Smooth muscle cell of the brain vasculature (primary cell): ENCODE data around the gene KRTAP22-1.

Experiments used
- DNase-seq: peaks from one replicate; pipeline ENCODE4 v3.0.0-alpha.2; 2012; ENCODE audit warnings: low read depth, low spot score

The KRTAP22-1 gene

GRCh38 chr21:30600787-30601186 lies at the start of gene KRTAP22-1:
Gene KRTAP22-1 (plus strand): TSS chr21:30601087.
- no peak for DNase-seq

DNA sequence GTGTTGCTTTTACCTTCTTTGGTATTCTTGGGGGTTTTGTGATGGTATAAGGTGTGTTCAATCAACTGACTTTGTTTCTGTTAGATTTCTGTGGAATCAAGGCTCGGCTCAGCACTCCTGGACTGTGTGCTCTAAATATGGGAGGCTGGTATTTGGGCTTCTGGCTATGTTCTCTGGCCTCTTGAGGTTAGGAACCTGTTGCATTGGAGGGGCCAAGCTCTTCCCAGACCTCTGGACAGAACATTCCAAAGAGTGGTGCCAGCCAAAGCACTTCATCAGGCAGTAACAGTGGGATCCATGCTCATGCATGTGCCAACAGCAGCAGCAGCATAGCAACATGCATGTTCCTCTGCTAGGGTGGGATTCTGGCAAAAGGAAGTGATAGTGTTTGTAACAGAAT lies 48.1 kb upstream of the KRTAP22-1 start:
- DNase-seq, result no peak

DNA sequence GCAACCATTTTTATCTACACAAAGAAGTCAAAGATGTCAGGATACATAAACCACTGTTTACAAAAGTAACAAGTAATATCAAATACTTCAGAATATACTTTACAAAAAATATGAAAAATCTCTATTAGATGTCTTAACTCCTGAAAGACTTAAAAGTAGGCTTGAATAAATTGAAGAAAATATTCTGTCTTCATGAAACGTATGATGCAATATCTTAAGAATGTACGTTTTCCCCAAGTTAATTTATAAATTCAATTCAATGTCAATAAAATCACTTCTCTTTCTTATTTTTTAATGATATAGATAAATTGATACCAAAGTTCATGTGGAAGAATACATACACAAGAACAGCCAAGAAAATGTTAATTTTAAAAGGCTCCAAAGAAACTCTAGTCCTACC lies 45.8 kb upstream of the KRTAP22-1 start:
- no peak for DNase-seq

GRCh38 chr21:30561264-30561895 lies 39.5 kb upstream of the KRTAP22-1 start, which contains the start of gene KRTAP19-7:
Gene KRTAP19-7 (minus strand): TSS chr21:30561314. CDS start chr21:30561289, 25 bp downstream.
- no peak for DNase-seq

- no peak for DNase-seq
These were observed 38.9 kb upstream of the KRTAP22-1 start for GRCh38 chr21:30561957-30562356.

DNA sequence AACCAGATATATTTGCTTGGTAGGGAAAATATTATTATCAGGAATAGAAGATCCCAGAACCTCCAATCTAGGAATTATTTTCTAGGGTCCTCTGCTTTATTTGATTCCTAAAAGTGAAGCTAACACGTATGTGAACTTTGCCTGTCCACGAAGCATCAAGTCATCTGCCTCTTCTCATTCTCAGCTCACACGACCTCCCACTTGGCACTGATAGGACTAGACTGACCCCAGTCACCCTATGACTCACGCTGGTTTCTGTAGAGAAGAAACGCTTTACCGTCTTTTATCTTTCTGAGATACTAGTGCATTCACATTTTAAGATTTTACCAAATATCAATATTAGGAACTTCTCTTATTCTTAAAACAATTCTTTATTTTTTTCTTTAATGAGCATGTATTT lies 37.8 kb upstream of the KRTAP22-1 start:
- no peak for DNase-seq

GRCh38 chr21:30563630-30564029 lies 37.3 kb upstream of the KRTAP22-1 start:
- DNase-seq, result no peak

GRCh38 chr21:30567617-30568016 lies 33.3 kb upstream of the KRTAP22-1 start:
- DNase-seq, result no peak

- DNase-seq, result no peak
These were observed 23.1 kb upstream of the KRTAP22-1 start for GRCh38 chr21:30577766-30578165.

- no peak for DNase-seq
These were observed 21.5 kb upstream of the KRTAP22-1 start for GRCh38 chr21:30579346-30579745.

- no peak for DNase-seq
These were observed 20.8 kb upstream of the KRTAP22-1 start for GRCh38 chr21:30580132-30580531.

DNA sequence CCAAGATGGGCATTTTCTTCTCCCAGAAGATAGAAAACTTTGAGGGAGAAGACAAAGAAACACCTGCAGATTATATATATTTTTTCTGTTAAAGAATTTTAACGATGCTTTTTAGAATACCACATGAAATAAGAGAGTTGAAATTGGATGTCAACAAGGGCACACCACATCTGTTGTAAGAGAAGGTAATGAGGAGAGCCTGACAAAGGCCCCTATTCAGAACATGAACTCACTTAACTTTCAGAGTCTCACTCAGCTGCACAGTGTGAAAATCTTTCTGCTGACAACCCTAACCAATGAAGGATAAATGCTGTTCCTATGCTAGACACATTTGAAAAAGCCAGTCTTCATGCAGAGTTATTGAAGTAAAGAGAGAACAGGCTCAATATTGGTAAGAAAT lies 18.0 kb upstream of the KRTAP22-1 start:
- DNase-seq, result no peak

DNA sequence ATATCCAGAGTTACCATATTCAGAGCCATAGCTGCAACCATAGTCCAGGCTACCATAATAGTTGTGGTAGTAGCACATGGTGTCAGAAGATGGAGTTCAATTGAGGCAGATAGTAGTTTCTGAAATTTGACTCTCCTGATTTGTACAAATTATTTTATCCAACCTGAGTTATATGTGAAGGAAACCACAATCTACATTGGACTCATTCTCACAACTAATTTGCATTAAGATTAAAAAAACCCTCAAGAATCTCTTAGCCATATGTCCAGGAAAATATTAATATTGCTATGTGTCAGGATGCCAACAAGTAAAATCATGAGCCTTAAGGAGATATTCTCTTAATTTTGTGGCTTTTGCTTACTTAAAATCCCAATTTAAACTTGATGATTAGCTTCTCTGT lies 10.6 kb upstream of the KRTAP22-1 start, which contains the start of gene KRTAP22-2:
KRTAP22-2 (minus strand) TSS at position 101 of the 400 bp plus-strand sequence.
- no peak for DNase-seq

DNA sequence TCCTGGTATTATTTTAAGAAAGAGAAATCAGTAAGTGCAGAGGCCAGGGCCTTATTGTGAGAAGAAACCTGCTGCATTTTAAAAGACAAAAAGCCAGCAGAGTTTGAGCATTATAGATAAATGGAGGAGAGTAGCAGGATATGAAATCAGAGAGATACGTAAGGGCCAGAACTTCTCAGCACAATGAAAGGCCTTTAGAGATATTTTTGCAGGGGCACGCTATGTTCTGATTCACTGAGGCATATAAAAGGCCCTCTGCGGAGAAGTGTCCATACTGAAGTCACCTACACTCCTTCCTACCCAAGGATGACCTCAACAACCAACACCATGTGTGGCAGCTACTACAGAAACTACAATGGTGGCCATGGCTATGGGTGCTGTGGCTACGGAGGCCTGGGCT lies 8.7 kb upstream of the KRTAP22-1 start, which contains the start of gene KRTAP6-3:
KRTAP6-3 (plus strand) TSS at position 301 of the 400 bp plus-strand sequence; CDS start at position 307, 6 bp downstream.
- no peak for DNase-seq

GRCh38 chr21:30598802-30599201 lies 2.1 kb upstream of the KRTAP22-1 start, which contains the start of gene KRTAP6-2:
Gene KRTAP6-2 (minus strand): TSS chr21:30598902. CDS start chr21:30598874, 28 bp downstream.
- DNase-seq, result no peak

- no peak for DNase-seq
These were observed 5.1 kb downstream of the KRTAP22-1 start for GRCh38 chr21:30605968-30606367.

- no peak for DNase-seq
These were observed 11.2 kb downstream of the KRTAP22-1 start for GRCh38 chr21:30612132-30612531.

GRCh38 chr21:30613836-30614235 lies 12.9 kb downstream of the KRTAP22-1 start, which contains the start of gene KRTAP6-1:
Gene KRTAP6-1 (minus strand): TSS chr21:30613930. CDS start chr21:30613904, 26 bp downstream.
- no peak for DNase-seq

- no peak for DNase-seq
These were observed 14.3 kb downstream of the KRTAP22-1 start for GRCh38 chr21:30615199-30615598.

GRCh38 chr21:30616125-30616524 lies 15.2 kb downstream of the KRTAP22-1 start, which contains the start of gene KRTAP20-1:
Gene KRTAP20-1 (plus strand): TSS chr21:30616425. CDS start chr21:30616455, 30 bp downstream.
- DNase-seq, result no peak

DNA sequence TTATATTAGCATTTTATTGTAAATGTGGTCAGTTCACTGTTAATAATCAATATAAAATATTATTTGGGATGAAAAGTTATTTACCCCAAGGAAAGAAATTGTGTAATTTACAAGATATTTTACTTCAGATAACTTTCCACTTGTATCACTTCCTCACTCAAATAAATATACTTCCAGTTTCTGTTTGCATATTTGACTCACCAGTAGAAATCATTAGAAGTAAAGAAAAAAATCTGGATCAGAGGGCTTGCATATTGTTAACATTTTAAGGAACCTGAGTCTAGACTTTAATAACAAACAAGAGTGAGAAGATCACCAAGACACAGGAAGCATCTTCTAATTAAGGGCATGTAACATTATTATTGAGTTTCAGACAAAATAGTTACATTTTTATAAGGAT lies 19.2 kb downstream of the KRTAP22-1 start:
- no peak for DNase-seq

DNA sequence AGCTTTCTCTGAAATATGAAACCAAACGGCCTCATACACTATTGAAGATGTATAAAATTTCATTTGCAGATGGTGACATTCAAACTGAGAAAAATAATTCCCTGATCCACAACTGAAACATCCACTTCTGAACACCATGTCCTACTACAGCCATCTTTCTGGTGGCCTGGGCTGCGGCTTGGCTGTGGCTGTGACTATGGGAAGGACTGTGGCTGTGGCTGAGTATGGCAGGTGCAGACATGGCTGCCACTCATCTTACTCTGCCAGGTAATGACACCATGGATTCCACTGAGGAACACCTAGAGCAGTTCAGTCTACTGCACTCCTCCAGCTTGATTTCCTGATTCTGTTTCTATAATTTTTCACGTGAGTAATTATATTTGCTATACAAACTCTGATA lies 19.6 kb downstream of the KRTAP22-1 start, which contains the start of gene KRTAP20-4:
KRTAP20-4 (plus strand) TSS at position 106 of the 400 bp plus-strand sequence.
- no peak for DNase-seq

DNA sequence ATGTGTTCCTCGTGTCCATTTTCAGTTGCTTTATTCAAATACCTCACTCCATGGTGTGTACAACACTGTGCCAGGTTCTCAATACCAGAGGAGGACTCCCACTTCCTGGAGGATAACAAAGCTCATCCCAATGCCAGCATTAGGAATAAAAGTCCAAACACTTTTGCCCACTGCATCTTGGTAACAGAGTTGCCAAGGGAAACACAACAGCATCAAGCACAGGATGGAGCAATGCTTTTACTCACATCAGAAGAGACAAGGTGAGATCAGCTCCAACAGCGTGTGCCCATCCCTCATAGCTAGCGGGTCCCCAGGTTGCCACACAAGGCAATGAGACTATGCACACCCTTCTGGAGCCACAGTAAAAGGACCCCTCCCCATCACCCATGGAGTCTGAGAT lies 22.5 kb downstream of the KRTAP22-1 start:
- DNase-seq, result no peak
